Right lung (tissue), 5 donors: Measurements from ENCODE around the gene CNN2. TPM values are rescaled to one million over a fixed set of nuclear protein-coding genes. Genes with fewer than 3 reads are reported as not detected.
"Not testable (repeated sequence)": the region's sequence is repeated elsewhere in the genome, so short reads cannot be mapped to it uniquely, and the experiment has no call there.

ENCODE experiments used
- DNase-seq, 2 donors: peaks; one replicate each; pipeline ENCODE4 v3.0.0-alpha.2; 2013
- polyA plus RNA-seq, 5 donors: library from polyadenylated mRNA; unstranded; fragments of 120-200 nt; gene quantifications; one replicate each; pipeline versions ENCODE4 v1.2.1 to v1.2.3, GENCODE V29; 2013; ENCODE audit warnings: inconsistent platforms in 1 of 5, low replicate concordance in 1 of 5; ENCODE audit not compliant: insufficient read length in 5 of 5, insufficient read depth in 1 of 5

Gene CNN2
- polyA plus RNA-seq, 5 donors: 128 to 196 (median 157) TPM

- not testable (repeated sequence) for DNase-seq
Measured at GRCh38 chr19:1023883-1024188, 2.6 kb upstream of the CNN2 start.

- not testable (repeated sequence) for DNase-seq
Measured at GRCh38 chr19:1025080-1025479, 1.3 kb upstream of the CNN2 start.

GRCh38 chr19:1026783-1027649, 608 bp downstream of the CNN2 start:
- DNase-seq: no peak

- DNase-seq: no peak
Measured at GRCh38 chr19:1027650-1028061, 1.2 kb downstream of the CNN2 start.

- DNase-seq: peak; percentile 87 to 89
Measured at GRCh38 chr19:1028062-1028926, 1.9 kb downstream of the CNN2 start.

GRCh38 chr19:1032264-1032867, 6.0 kb downstream of the CNN2 start:
- no peak for DNase-seq

GRCh38 chr19:1035998-1036621, 9.7 kb downstream of the CNN2 start:
- DNase-seq: no peak

- no peak for DNase-seq
Measured at GRCh38 chr19:1037621-1038064, 11.2 kb downstream of the CNN2 start.

GRCh38 chr19:1038978-1039645, 12.7 kb downstream of the CNN2 start:
- no peak for DNase-seq

GRCh38 chr19:1039646-1040475, 13.5 kb downstream of the CNN2 start, which contains the start of gene ABCA7:
Gene ABCA7, plus strand, starts transcription at chr19:1040107. Its CDS starts 1,255 bp downstream, at chr19:1041362.
- DNase-seq: peak; percentile 96

GRCh38 chr19:1040476-1041271, 14.3 kb downstream of the CNN2 start:
- DNase-seq: peak; percentile 80 to 82

- DNase-seq: no peak
Measured at GRCh38 chr19:1041272-1041834, 14.9 kb downstream of the CNN2 start.

- DNase-seq: no peak
Measured at GRCh38 chr19:1041835-1042685, 15.7 kb downstream of the CNN2 start.

GRCh38 chr19:1042689-1043511, 16.5 kb downstream of the CNN2 start:
- DNase-seq: no peak

GRCh38 chr19:1045247-1045603, 18.8 kb downstream of the CNN2 start:
- no peak for DNase-seq

- no peak for DNase-seq
Measured at GRCh38 chr19:1046117-1046626, 19.8 kb downstream of the CNN2 start.
